GM12878 (cell line): ENCODE results near the gene SWT1.

ENCODE experiments used
- BHLHE40 ChIP-seq, 2 experiments: fragments of 450-650 bp in 1 of 2; IDR thresholded peaks; 2 replicates each; pipeline ENCODE4 v1.6.1; 2011 to 2017; ENCODE audit warnings: low read depth in 2 of 2, borderline replicate concordance in 1 of 2, improper control_type of control experiment in 1 of 2, low read length in 1 of 2, mild to moderate bottlenecking in 1 of 2
- RCOR1 ChIP-seq: conservative IDR thresholded peaks from 2 replicates; pipeline ENCODE4 v1.6.1; 2012; ENCODE audit warnings: low read depth, low read length, improper control_type of control experiment
- TF ChIP-seq, protein P1 (sequence below): IDR thresholded peaks from 2 replicates; pipeline ENCODE4 v1.6.1; 2012; ENCODE audit warnings: low read depth, low read length, improper control_type of control experiment
- TF ChIP-seq, protein P2 (sequence below): fragments of 450-650 bp; IDR thresholded peaks from 2 replicates; pipeline ENCODE4 v1.6.1; 2017; ENCODE audit warnings: mild to moderate bottlenecking, low read depth, inconsistent platforms; ENCODE audit not compliant: poor library complexity, severe bottlenecking
- TF ChIP-seq, protein P3 (sequence below), 3 experiments: IDR thresholded peaks in 2 of 3; conservative IDR thresholded peaks in 1 of 3; 2 replicates each; pipeline ENCODE4 v1.5.1; 2011; ENCODE audit warnings: low read depth in 3 of 3, low read length in 3 of 3, mild to moderate bottlenecking in 3 of 3, control low read depth in 2 of 3, moderate library complexity in 2 of 3, inconsistent platforms in 1 of 3, mixed read lengths in 1 of 3; ENCODE audit not compliant: control insufficient read depth in 2 of 3, insufficient read depth in 1 of 3; ENCODE audit errors: extremely low read depth in 1 of 3

DNA sequence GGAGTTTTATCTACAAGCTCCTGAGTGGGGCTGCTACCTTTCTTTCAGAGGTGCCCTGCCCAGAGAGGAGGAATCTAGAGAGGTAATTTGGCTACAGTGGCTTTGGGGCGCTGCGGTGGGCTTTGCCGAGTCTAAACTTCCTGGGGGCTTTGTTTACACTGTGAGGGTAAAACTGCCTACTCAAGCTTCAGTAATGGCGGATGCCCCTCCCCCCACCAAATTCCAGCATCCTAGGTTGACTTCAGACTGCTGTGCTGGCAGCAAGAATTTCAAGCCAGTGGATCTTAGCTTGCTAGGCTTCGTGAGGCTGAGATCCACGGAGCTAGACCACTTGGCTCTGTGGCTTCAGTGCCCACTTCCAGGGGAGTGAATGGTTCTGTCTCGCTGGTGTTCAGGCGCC lies 43.9 kb downstream of the SWT1 start:
- TF ChIP-seq, protein P1, sequence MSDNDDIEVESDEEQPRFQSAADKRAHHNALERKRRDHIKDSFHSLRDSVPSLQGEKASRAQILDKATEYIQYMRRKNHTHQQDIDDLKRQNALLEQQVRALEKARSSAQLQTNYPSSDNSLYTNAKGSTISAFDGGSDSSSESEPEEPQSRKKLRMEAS: no peak
- TF ChIP-seq RCOR1: no peak
- no peak for TF ChIP-seq BHLHE40 (IDR thresholded peaks at IDR 0.05; ENCODE audit: borderline replicate concordance in 1 of 2, low read depth in 2 of 2, low read length in 1 of 2)
- TF ChIP-seq, protein P2, sequence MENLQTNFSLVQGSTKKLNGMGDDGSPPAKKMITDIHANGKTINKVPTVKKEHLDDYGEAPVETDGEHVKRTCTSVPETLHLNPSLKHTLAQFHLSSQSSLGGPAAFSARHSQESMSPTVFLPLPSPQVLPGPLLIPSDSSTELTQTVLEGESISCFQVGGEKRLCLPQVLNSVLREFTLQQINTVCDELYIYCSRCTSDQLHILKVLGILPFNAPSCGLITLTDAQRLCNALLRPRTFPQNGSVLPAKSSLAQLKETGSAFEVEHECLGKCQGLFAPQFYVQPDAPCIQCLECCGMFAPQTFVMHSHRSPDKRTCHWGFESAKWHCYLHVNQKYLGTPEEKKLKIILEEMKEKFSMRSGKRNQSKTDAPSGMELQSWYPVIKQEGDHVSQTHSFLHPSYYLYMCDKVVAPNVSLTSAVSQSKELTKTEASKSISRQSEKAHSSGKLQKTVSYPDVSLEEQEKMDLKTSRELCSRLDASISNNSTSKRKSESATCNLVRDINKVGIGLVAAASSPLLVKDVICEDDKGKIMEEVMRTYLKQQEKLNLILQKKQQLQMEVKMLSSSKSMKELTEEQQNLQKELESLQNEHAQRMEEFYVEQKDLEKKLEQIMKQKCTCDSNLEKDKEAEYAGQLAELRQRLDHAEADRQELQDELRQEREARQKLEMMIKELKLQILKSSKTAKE: no peak
- TF ChIP-seq, protein P3, sequence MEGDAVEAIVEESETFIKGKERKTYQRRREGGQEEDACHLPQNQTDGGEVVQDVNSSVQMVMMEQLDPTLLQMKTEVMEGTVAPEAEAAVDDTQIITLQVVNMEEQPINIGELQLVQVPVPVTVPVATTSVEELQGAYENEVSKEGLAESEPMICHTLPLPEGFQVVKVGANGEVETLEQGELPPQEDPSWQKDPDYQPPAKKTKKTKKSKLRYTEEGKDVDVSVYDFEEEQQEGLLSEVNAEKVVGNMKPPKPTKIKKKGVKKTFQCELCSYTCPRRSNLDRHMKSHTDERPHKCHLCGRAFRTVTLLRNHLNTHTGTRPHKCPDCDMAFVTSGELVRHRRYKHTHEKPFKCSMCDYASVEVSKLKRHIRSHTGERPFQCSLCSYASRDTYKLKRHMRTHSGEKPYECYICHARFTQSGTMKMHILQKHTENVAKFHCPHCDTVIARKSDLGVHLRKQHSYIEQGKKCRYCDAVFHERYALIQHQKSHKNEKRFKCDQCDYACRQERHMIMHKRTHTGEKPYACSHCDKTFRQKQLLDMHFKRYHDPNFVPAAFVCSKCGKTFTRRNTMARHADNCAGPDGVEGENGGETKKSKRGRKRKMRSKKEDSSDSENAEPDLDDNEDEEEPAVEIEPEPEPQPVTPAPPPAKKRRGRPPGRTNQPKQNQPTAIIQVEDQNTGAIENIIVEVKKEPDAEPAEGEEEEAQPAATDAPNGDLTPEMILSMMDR (IDR thresholded peaks at IDR 0.05 in 2 of 3, conservative IDR thresholded peaks at IDR 0.05 in 1 of 3; ENCODE audit: control insufficient read depth in 2 of 3, extremely low read depth in 1 of 3, insufficient read depth in 1 of 3, low read depth in 3 of 3, low read length in 3 of 3): no peak
